ENCODE results near the gene TIPRL. TPM values are rescaled to one million over a fixed set of nuclear protein-coding genes. Genes with fewer than 3 reads are reported as not detected.
A peak's percentile ranks its signal among the peaks of the same experiment; 100 is the strongest.

TIPRL gene
- total and polyA plus RNA-seq, 9 of the 15 experiments (the other 6 are each of a cell fraction or from before 2014, with no cell fraction given): 41.4 to 90.2 (median 69.9) TPM

DNA sequence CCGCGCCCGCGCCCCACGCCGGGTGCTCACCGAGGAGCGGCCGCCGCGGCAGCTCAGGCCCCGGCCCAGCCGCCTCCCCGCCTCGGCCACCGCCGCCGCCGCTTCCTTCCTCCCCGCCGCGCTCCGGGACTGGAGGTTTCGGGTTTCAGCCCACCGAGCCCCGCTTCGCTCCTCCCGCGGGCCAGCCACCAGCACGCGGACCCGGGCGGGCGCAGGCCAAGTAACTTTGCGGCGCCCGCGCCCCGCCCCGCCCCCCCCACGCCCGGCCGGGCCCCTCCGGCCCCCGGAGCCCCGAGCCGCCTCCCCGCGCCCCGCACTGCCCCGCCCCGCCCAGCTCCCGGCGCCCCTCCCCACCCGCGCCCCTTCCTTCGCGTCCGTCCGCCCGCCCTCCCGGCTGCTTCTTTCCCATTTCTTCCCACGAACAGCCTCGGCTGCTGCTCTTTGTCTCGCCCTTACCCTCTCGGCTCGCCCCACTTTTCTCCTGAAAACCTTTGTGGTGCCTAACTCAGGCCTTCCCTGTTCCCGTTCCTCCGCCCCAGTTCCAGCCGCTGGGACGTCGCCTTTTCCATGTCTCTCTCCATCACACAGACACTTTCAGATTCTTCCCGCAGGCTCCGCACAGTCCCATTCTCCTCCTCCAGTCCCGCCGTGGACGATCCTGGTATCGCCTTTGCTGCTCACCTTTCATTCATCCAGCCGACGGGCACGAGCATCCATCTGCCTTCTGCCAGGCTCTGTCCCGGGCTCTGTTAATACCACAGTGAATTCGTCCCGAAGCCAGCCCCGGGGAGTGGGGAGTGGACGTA lies 41.9 kb upstream of the TIPRL start, which contains the start of gene GPR161 (continued):
- peak; percentile 53; the same call in 1 of the 2 replicates for TF ChIP-seq CXXC5 (CRISPR knock-in tag; IDR thresholded peaks at IDR 0.05)
- TF ChIP-seq, protein P1, sequence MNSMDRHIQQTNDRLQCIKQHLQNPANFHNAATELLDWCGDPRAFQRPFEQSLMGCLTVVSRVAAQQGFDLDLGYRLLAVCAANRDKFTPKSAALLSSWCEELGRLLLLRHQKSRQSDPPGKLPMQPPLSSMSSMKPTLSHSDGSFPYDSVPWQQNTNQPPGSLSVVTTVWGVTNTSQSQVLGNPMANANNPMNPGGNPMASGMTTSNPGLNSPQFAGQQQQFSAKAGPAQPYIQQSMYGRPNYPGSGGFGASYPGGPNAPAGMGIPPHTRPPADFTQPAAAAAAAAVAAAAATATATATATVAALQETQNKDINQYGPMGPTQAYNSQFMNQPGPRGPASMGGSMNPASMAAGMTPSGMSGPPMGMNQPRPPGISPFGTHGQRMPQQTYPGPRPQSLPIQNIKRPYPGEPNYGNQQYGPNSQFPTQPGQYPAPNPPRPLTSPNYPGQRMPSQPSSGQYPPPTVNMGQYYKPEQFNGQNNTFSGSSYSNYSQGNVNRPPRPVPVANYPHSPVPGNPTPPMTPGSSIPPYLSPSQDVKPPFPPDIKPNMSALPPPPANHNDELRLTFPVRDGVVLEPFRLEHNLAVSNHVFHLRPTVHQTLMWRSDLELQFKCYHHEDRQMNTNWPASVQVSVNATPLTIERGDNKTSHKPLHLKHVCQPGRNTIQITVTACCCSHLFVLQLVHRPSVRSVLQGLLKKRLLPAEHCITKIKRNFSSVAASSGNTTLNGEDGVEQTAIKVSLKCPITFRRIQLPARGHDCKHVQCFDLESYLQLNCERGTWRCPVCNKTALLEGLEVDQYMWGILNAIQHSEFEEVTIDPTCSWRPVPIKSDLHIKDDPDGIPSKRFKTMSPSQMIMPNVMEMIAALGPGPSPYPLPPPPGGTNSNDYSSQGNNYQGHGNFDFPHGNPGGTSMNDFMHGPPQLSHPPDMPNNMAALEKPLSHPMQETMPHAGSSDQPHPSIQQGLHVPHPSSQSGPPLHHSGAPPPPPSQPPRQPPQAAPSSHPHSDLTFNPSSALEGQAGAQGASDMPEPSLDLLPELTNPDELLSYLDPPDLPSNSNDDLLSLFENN (IDR thresholded peaks at IDR 0.05; ENCODE audit: low read depth in 2 of 2, low read length in 2 of 2): no peak
- TF ChIP-seq XRCC3 (IDR thresholded peaks at IDR 0.05): no peak
- no peak for TF ChIP-seq ZBED1 (IDR thresholded peaks at IDR 0.05)
- no peak for TF ChIP-seq RBM39 (optimal IDR thresholded peaks at IDR 0.05; ENCODE audit: low read depth, low read length)
- TF ChIP-seq, protein P2, sequence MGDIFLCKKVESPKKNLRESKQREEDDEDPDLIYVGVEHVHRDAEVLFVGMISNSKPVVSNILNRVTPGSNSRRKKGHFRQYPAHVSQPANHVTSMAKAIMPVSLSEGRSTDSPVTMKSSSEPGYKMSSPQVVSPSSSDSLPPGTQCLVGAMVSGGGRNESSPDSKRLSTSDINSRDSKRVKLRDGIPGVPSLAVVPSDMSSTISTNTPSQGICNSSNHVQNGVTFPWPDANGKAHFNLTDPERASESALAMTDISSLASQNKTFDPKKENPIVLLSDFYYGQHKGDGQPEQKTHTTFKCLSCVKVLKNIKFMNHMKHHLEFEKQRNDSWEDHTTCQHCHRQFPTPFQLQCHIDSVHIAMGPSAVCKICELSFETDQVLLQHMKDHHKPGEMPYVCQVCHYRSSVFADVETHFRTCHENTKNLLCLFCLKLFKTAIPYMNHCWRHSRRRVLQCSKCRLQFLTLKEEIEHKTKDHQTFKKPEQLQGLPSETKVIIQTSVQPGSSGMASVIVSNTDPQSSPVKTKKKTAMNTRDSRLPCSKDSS (IDR thresholded peaks at IDR 0.05; ENCODE audit: low read depth, partially characterized antibody): no peak
- TF ChIP-seq, protein P3, sequence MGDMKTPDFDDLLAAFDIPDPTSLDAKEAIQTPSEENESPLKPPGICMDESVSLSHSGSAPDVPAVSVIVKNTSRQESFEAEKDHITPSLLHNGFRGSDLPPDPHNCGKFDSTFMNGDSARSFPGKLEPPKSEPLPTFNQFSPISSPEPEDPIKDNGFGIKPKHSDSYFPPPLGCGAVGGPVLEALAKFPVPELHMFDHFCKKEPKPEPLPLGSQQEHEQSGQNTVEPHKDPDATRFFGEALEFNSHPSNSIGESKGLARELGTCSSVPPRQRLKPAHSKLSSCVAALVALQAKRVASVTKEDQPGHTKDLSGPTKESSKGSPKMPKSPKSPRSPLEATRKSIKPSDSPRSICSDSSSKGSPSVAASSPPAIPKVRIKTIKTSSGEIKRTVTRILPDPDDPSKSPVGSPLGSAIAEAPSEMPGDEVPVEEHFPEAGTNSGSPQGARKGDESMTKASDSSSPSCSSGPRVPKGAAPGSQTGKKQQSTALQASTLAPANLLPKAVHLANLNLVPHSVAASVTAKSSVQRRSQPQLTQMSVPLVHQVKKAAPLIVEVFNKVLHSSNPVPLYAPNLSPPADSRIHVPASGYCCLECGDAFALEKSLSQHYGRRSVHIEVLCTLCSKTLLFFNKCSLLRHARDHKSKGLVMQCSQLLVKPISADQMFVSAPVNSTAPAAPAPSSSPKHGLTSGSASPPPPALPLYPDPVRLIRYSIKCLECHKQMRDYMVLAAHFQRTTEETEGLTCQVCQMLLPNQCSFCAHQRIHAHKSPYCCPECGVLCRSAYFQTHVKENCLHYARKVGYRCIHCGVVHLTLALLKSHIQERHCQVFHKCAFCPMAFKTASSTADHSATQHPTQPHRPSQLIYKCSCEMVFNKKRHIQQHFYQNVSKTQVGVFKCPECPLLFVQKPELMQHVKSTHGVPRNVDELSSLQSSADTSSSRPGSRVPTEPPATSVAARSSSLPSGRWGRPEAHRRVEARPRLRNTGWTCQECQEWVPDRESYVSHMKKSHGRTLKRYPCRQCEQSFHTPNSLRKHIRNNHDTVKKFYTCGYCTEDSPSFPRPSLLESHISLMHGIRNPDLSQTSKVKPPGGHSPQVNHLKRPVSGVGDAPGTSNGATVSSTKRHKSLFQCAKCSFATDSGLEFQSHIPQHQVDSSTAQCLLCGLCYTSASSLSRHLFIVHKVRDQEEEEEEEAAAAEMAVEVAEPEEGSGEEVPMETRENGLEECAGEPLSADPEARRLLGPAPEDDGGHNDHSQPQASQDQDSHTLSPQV (IDR thresholded peaks at IDR 0.05): no peak
- no peak for TF ChIP-seq LARP7 (IDR thresholded peaks at IDR 0.05)
- no peak for TF ChIP-seq CHD2 (IDR thresholded peaks at IDR 0.05; ENCODE audit: low read depth, low read length)
- TF ChIP-seq ZNF140 (CRISPR knock-in tag; IDR thresholded peaks at IDR 0.05): no peak
- TF ChIP-seq FOXK2 (conservative IDR thresholded peaks at IDR 0.05 in 1 of 2, IDR thresholded peaks at IDR 0.05 in 1 of 2; ENCODE audit: low read depth in 2 of 2): no peak
- TF ChIP-seq CBX2 (IDR thresholded peaks at IDR 0.05; ENCODE audit: insufficient read depth, low read length, poor library complexity, severe bottlenecking): no peak
- no peak for TF ChIP-seq SAFB2 (IDR thresholded peaks at IDR 0.05; ENCODE audit: borderline replicate concordance, low read depth, low read length, severe bottlenecking)
- TF ChIP-seq HOXB6 (CRISPR knock-in tag; IDR thresholded peaks at IDR 0.05; ENCODE audit: borderline replicate concordance): no peak
- no peak for TF ChIP-seq RBM14 (IDR thresholded peaks at IDR 0.05; ENCODE audit: borderline replicate concordance, insufficient read depth, low read depth, low read length)
- TF ChIP-seq, protein P4, sequence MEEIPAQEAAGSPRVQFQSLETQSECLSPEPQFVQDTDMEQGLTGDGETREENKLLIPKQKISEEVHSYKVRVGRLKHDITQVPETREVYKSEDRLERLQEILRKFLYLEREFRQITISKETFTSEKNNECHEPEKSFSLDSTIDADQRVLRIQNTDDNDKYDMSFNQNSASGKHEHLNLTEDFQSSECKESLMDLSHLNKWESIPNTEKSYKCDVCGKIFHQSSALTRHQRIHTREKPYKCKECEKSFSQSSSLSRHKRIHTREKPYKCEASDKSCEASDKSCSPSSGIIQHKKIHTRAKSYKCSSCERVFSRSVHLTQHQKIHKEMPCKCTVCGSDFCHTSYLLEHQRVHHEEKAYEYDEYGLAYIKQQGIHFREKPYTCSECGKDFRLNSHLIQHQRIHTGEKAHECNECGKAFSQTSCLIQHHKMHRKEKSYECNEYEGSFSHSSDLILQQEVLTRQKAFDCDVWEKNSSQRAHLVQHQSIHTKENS (CRISPR knock-in tag; IDR thresholded peaks at IDR 0.05): no peak
- TF ChIP-seq ZNF75A (CRISPR knock-in tag; IDR thresholded peaks at IDR 0.05): no peak
